Measurements from ENCODE around the gene IQCM.
"Not testable (repeated sequence)": the region's sequence is repeated elsewhere in the genome, so short reads cannot be mapped to it uniquely, and the experiment has no call there.

Gene IQCM

GRCh38 chr4:149572716-149573115 lies 242.9 kb downstream of the IQCM start:
- no peak for DNase-seq (ENCODE audit: low read depth)

DNA sequence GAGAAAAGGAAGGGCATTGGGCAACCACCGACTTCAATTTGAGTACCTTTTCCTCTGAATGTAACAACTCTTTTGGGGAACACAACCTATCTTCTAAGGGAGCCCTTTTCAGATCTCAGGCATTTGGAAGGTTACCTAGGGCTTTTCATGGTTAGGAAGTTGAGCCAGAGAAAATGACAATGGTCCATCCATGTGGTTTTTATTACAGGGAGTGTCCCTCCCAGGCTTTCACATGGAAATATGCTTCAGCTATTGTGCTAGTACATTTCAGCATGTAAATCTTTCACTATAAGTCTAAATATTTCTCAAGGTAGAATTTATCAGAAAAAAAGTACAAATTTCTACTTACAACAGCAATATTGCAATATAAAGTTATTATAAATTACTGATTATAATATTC lies 259.8 kb downstream of the IQCM start:
- no peak for DNase-seq (ENCODE audit: low read depth)

DNA sequence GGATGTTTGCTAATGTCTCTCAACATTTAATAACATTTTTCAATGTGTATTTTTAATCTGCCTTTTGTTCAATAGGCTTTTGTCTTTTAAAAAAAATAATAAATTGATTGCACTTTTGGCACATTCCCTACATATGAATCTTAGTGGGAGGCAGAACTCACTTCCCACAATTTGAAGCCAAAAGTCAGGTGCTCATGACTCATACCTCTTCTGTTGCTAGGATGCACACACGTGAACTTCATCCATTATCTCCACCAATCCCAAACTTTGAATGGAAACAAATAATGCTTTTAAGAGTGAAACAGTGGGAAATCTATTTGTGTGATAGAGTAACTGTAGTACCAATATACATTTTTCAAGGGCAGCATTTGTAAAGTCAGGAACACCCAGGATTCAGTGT lies 260.5 kb downstream of the IQCM start:
- DNase-seq (ENCODE audit: low read depth) = peak; percentile 37

DNA sequence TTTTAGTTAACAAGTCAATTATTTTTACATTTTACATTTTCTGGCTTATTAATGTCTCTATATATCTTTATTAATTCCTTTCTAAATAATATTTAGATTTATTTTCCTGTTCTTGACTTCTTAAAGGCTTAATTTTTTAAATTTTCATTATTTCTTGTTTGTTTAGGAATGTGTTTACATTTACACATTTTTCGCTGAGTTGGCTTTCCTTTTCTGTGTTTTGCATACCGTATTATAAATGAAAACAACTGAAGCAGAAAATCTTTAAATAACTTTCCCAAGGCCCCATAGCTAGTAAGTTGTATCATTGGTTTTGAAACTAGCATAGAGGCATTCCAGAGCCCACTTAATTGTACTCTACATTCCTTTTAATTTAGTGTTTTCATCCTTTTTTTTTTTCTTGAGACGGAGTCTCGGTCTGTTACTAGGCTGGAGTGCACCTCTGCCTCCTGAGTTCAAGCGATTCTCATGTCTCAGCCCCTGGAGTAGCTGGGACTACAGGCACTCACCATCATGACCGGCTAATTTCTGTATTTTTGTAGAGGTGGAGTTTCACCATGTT lies 261.6 kb downstream of the IQCM start:
- DNase-seq (ENCODE audit: low read depth) = no peak

DNA sequence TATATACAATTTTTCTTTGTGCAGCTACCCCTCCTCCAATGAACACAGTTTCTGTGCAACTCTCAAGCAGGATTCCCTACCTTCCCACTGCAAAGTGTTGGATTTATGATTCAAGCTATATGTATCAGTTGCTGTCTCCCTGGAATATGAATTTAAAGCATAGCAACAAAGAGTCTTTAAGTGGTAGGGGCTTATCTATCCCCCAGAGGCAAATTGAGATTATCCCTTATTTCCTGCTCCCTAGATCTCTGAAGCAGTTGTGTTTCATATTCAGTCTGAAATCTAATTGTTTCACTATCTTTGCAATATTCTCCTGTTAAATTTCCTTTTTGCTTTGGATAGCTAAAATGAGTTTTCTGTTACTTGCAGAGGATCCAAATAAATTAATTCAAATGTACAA lies 263.0 kb downstream of the IQCM start:
- no peak for DNase-seq (ENCODE audit: low read depth)

- peak; percentile 14 for DNase-seq (ENCODE audit: low read depth)
Observed at GRCh38 chr4:149549911-149550310, 265.7 kb downstream of the IQCM start.

DNA sequence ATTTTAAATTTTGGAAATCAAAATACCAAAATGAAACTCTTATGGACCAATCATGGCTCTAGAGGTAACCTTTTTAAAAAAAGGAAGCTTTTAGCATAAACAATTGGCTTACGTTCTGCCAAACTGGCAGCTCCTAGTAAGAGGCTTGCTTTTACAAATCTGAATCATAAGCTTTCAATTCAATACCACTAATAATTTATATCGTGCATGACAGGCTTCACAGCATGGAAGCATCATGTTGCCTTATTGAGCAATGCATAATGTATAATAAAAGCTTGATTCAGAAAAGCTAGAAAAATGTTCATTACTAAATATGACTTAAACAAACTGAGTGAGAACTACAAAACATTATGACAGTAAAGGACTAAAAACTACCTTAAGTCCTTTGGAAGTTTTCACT lies 280.9 kb downstream of the IQCM start:
- no peak for DNase-seq (ENCODE audit: low read depth)

DNA sequence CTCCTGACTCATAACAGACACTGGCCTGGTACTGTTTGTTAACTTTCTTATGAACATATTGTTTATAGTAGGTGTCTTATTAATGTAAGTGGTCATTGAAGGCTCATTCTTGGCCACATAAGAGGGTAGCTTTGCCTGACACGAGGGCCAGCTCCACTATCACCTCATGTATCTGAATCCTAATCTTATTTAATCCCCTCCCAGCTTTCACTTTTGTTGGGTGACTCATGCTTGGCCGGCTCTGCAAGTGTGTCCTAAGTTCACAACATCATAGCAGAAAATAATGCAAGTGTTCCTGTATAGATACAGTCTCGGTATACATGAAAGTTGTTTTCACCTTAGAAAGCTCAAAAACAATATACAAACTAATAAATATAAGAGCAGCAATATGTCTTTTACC lies 283.8 kb downstream of the IQCM start:
- DNase-seq (ENCODE audit: low read depth) = peak; percentile 47

DNA sequence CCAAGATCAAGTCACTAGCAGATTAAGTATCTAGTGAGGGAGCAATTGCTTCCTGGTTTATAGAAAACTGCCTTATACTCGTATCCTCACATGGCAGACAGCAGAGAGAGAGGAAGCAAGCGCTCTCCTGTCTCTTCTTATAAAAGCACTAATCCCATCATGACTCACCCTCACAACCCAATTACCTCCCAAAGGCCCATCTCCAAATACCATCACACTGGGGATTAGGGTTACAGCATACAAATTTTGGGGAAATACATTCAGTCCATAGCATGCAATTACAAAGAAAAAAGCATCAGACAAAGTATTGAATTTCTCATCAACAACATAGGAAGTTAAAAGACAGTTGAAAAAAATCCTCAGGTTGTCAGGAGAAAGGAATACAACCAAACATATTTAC lies 292.6 kb downstream of the IQCM start:
- DNase-seq (ENCODE audit: low read depth) = no peak

DNA sequence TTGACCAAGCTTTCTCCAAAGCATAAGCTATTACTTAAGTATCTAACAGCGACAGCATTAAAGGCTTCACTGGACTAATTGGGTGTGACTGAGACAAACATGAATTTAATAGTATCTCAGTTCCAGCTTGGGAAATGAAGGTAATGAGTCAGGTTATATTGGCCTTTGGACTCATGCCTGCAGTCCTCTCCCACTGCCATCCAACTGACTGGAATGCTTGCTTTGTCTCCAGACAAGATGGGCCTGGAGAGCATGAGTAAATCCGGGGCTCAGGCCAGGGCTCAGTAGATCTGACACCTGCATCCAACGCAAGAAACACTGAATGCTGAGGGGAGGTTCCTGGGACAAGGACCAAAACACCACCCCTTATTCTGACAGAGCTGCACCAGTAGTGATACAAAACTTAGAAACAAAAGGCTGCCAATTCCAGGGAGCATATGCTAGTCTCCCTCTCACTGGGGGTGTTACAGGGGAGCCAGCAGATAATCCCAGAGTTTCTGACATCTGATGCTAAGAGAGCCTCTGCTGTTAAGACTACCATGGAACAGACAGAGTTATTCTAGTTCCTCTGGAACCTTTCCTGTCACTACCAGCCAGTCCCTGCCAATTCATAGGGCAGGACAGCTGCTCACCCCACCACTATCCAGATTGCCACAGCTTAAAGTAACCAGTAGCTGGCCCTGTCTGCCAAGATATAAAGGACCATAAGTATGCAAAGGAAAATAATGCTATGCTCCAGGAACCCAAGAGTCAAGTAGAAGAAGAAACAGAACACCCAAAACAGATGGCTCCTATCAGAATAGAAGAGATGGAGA lies 293.8 kb downstream of the IQCM start:
- DNase-seq (ENCODE audit: low read depth) = peak; percentile 24

GRCh38 chr4:149518471-149518870 lies 297.2 kb downstream of the IQCM start:
- DNase-seq (ENCODE audit: low read depth) = no peak

DNA sequence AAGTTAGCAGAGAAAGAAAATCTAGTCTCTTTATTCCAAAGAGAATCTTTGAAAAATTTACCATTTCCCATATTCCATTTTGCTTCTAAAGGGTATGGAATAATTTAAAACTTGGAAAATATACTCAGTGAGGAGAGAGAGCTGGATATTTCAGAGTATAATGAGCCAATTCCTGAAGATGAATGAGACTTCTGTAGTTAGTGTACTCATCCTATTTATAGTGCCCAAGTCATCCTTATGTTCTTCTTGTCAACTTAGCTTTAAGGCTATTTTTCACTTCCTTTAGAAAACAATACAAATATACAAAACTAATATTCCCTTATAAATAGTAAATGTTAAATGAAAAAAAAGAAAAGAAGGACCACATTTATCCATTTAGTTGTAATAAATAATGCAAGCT lies 302.6 kb downstream of the IQCM start:
- no peak for DNase-seq (ENCODE audit: low read depth)

DNA sequence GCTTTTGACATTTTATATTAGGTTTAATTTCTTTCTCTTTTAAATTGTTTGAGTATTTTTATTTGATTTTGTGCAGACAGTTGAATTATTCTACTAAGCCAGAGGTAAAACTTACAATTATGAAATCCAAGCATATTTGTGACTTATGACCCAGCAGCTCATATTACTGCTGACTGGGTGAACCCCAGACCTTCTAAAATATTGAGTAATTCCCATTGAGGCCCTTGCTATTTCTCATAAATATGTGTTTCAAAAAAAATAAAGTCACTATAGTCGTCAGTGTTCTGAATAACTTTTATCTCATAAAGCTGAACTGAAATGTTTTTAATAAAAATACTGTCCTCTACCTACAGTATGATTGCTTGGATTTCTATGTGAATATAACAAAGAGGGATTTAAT lies 303.1 kb downstream of the IQCM start:
- DNase-seq (ENCODE audit: low read depth) = no peak

DNA sequence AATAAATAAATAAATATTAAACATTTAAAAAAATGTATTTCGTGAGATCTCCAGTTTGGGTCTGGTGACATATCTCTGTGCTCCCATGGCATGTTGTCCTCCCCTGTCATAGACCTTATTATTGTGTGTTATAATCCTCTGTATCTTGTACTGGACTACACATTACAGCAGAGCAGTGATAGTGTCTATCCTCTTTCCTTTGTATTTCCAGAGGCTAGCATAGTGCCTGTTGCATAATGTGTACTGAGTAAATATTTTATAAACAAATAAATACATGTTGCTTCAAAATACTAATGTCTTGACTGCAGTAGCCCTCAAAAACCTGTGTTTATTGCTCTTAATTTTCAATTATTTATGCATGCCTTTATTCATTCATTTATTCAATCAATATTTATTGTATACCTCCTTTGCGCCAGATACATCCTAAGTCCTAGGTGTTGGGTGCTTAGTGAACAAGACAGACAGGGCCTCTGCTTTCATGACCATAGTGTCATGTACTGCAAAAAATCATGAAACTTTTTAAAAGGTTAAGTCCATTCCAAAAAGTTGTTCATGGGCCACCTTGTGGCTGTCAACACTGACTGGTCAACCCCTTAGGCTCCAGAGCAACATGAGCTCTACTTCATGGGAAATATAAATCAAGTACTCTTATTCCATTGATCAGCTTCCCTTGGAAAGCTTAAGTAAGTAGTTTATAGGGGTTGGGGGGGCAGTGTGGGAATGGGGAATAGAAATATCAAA lies 303.9 kb downstream of the IQCM start:
- DNase-seq (ENCODE audit: low read depth) = no peak

DNA sequence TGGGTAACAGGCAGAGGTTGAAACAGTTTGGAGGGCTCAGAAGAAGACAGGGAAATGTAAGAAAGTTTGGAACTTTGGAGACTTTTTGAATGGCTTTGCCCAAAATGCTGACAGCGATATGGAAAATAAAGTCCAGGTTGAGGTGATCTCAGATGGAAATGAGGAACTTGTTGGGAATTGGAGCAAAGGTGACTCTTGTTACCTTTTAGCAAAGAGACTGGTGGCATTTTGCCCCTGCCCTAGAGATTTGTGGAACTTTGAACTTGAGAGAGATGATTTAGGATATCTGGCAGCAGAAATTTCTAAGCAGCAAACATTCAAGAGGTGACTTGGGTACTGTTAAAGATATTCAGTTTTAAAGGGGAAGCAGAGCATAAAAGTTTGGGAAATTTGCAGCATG lies 308.3 kb downstream of the IQCM start:
- not testable (repeated sequence) for DNase-seq (ENCODE audit: low read depth)

DNA sequence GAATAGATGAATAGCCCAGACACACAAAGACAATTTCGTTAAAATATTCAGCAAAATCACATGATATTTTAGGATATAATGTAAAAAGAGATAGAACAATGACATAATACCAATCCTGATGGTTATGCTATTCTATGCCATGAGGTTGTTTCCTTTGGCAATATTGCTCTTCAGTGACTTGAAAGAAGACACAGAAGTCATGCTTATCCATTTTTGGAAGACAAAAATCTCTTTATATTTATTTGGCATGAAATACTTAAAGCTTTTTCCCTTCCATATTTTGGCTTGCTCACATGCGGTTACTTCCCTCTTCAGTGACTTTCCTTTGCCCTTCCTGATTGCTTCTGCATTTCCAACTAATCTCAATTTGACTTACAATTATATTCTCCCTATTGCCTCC lies 314.8 kb downstream of the IQCM start:
- DNase-seq (ENCODE audit: low read depth) = no peak

DNA sequence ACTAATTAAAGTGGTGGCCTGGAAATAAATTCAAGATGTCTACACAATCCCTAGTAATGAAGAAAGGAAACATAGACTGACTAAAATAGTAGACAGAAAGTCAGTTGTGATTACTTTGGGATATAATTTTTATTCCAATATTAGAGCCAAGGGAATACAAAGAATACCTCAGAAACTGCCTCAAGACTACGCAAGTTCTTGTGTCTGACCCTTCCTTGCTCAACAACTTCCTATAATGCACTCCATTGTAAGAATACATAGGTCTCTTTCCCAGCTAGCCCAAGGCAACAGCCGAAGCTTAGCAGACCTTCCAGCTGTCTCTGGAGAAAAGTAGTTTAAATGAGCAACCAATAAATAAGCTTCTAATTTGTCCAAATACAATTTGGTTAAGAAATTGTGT lies 315.9 kb downstream of the IQCM start:
- no peak for DNase-seq (ENCODE audit: low read depth)

DNA sequence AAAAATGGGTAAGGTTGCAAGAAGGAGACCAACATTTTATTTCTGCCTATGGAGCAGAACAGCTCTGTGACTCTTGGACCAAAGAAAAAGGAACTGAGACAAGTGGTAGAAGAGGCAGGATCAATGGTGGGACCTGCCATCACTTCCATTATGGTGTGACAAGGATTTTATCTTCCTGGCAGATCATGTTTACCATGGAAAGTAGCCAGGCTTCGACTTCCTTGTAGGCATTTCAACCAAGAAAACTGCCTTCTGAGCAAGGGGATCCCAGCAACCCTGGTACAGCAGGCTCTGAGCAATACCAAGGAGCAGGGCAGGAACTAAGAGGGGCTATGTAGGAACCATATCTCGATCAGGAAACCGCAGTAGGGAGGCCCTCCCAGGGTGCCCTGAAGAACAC lies 317.4 kb downstream of the IQCM start:
- no peak for DNase-seq (ENCODE audit: low read depth)

DNA sequence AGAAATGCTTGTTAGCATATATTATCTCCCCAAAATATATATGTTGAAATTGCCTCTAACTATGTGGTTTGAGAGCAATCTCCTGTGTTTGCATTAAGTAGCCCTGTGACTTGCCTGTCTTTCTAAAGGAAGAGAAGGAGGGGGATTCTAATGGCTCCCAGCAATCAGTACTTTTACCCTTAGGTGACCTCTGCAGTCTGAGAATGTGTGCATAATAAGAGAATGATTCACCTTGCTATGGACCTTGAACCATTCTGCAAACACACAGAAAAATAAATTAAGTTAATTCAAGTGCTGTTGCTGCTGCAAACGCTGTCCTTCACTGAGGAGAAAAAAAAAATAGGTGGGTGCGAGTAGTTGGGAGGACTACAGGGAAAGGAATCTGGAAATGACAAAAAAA lies 322.2 kb downstream of the IQCM start:
- peak; percentile 12 for DNase-seq (ENCODE audit: low read depth)

DNA sequence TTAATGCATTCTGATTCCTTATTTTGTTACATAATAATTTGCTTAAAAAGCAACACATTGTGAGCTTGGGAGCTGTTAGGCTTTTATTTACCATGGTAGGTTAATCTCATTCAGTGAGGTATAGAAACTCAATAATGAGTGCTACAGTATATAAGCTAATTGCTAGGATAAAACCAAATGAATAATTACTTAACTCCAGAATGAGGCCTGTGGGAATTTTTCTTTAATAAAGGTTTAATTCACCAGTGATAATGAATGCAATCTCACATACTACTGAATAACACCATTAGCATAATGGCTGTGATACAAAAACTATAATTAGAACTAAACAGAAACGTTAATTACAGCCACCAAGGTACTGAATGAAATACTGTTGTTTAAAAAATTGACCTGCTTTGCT lies 326.3 kb downstream of the IQCM start:
- DNase-seq (ENCODE audit: low read depth) = no peak

DNA sequence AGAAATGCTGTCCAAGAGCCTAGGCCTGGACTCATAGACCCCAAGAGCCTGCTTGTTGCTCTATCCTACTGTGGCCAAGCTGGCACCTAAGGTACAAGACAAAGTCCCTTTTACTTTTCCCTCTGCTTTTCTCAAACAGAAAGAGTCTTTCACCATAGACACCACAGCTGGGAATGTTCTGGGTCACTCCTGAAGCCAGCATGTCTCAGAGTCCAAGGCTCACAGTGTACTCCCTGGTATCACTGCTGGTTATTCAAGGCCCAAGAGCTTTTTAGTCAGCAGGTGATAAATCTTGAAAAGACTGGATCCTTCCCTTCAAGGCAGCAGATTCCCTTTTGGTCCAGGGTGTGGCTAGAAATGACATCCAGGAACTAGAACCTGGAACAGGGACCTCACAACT lies 328.8 kb downstream of the IQCM start:
- DNase-seq (ENCODE audit: low read depth) = no peak

DNA sequence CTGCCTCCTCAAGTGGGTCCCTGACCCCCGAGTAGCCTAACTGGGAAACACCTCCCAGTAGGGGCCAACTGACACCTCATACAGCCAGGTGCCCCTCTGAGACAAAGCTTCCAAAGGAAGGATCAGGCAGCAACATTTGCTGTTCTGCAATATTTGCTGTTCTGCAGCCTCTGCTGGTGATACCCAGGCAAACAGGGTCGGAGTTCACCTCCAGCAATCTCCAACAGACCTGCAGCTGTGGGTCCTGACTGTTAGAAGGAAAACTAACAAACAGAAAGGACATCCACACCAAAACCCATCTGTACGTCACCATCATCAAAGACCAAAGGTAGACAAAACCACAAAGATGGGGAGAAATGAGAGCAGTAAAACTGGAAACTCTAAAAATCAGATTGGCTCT lies 347.0 kb downstream of the IQCM start:
- DNase-seq (ENCODE audit: low read depth) = not testable (repeated sequence)

DNA sequence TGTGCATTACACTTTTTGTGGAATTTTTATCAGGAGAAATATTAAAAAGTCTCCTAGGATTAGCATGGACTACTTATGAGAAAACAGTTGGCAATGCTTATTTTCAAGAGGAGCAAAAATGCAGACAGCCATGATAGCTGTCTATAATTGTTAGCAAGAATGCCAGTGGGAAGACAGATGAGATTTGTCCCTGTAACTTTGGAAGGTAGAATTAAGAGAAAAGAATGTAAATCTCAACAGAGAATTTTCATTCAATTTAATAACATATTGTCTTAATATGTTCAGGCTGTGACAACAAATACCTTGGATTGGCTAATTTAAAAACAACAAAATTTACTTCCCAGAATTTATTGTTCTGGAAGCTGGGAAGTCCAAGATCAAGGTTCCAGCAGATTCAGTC lies 349.2 kb downstream of the IQCM start:
- no peak for DNase-seq (ENCODE audit: low read depth)

Measured in ELR (cell line).